NCI-H526 treated with DMSO at 0.1 percent for 48 hours (cell line): ENCODE results near the gene GALNT5.

Experiments used
- DNase-seq: peaks from one replicate; lab custom pipeline; 2025; lab: John Stamatoyannopoulos, UW

GALNT5 gene

GRCh38 chr2:157292853-157293252, 35.3 kb downstream of the GALNT5 start:
- no peak for DNase-seq

GRCh38 chr2:157296490-157296889, 39.0 kb downstream of the GALNT5 start:
- no peak for DNase-seq

- no peak for DNase-seq
Measured at GRCh38 chr2:157296958-157297357, 39.5 kb downstream of the GALNT5 start.

GRCh38 chr2:157301307-157301706, 43.8 kb downstream of the GALNT5 start:
- DNase-seq = no peak

GRCh38 chr2:157302492-157303099, 45.1 kb downstream of the GALNT5 start:
- DNase-seq = peak; percentile 31

- DNase-seq = no peak
Measured at GRCh38 chr2:157303612-157304011, 46.1 kb downstream of the GALNT5 start.

GRCh38 chr2:157304811-157305722, 47.6 kb downstream of the GALNT5 start:
- DNase-seq = no peak

GRCh38 chr2:157305723-157306110, 48.2 kb downstream of the GALNT5 start:
- DNase-seq = no peak

GRCh38 chr2:157307021-157307420, 49.5 kb downstream of the GALNT5 start:
- DNase-seq = no peak

- no peak for DNase-seq
Measured at GRCh38 chr2:157309878-157310277, 52.4 kb downstream of the GALNT5 start.

GRCh38 chr2:157311706-157312105, 54.2 kb downstream of the GALNT5 start:
- no peak for DNase-seq

- no peak for DNase-seq
Measured at GRCh38 chr2:157312866-157313486, 55.5 kb downstream of the GALNT5 start.

- no peak for DNase-seq
Measured at GRCh38 chr2:157315901-157316300, 58.4 kb downstream of the GALNT5 start.

- DNase-seq = no peak
Measured at GRCh38 chr2:157318884-157319283, 61.4 kb downstream of the GALNT5 start.

GRCh38 chr2:157319795-157320194, 62.3 kb downstream of the GALNT5 start:
- no peak for DNase-seq

- DNase-seq = no peak
Measured at GRCh38 chr2:157320409-157320808, 62.9 kb downstream of the GALNT5 start.

- DNase-seq = no peak
Measured at GRCh38 chr2:157321466-157321865, 64.0 kb downstream of the GALNT5 start.

- DNase-seq = no peak
Measured at GRCh38 chr2:157322432-157322831, 64.9 kb downstream of the GALNT5 start.

GRCh38 chr2:157324331-157324843, 66.9 kb downstream of the GALNT5 start:
- DNase-seq = no peak

GRCh38 chr2:157325786-157326185, 68.3 kb downstream of the GALNT5 start, which contains the start of gene ERMN:
Gene ERMN, minus strand, starts transcription at chr2:157325824. Its CDS starts 182 bp downstream, at chr2:157325642.
- peak; percentile 35 for DNase-seq

GRCh38 chr2:157326698-157327097, 69.2 kb downstream of the GALNT5 start:
- DNase-seq = no peak

GRCh38 chr2:157327200-157327599, 69.7 kb downstream of the GALNT5 start:
- no peak for DNase-seq
